Nephron progenitor cell (in vitro differentiated cells): Measurements from ENCODE around the gene PTX4.
"Not testable (repeated sequence)": the region's sequence is repeated elsewhere in the genome, so short reads cannot be mapped to it uniquely, and the experiment has no call there.

Experiments used
- DNase-seq: peaks from one replicate; pipeline ENCODE4 v3.0.0; 2021
- H3K27ac Mint-ChIP-seq: 2 replicates; pipeline ENCODE4 v1.8.0; 2021; ENCODE audit warnings: mild to moderate bottlenecking, moderate library complexity, mixed read lengths
- H3K27me3 Mint-ChIP-seq: 2 replicates; pipeline ENCODE4 v1.8.0; 2021; ENCODE audit warnings: mild to moderate bottlenecking, low read depth, mixed read lengths; ENCODE audit not compliant: poor library complexity
- H3K36me3 Mint-ChIP-seq: 2 replicates; pipeline ENCODE4 v1.8.0; 2021; ENCODE audit warnings: low read depth, mixed read lengths
- H3K4me1 Mint-ChIP-seq: 2 replicates; pipeline ENCODE4 v1.8.0; 2021; ENCODE audit warnings: mixed read lengths
- H3K4me3 Mint-ChIP-seq: 2 replicates; pipeline ENCODE4 v1.8.0; 2021; ENCODE audit warnings: mild to moderate bottlenecking, moderate library complexity, mixed read lengths
- H3K9me3 Mint-ChIP-seq: 2 replicates; pipeline ENCODE4 v1.8.0; 2021; ENCODE audit warnings: mild to moderate bottlenecking, moderate library complexity, mixed read lengths
- TF ChIP-seq, protein P1 (sequence below): fragments of 200-600 bp; sonication (generic); IDR thresholded peaks from 2 replicates; pipeline ENCODE4 v1.5.0; 2021; ENCODE audit warnings: antibody characterized with exemption

PTX4 gene

DNA sequence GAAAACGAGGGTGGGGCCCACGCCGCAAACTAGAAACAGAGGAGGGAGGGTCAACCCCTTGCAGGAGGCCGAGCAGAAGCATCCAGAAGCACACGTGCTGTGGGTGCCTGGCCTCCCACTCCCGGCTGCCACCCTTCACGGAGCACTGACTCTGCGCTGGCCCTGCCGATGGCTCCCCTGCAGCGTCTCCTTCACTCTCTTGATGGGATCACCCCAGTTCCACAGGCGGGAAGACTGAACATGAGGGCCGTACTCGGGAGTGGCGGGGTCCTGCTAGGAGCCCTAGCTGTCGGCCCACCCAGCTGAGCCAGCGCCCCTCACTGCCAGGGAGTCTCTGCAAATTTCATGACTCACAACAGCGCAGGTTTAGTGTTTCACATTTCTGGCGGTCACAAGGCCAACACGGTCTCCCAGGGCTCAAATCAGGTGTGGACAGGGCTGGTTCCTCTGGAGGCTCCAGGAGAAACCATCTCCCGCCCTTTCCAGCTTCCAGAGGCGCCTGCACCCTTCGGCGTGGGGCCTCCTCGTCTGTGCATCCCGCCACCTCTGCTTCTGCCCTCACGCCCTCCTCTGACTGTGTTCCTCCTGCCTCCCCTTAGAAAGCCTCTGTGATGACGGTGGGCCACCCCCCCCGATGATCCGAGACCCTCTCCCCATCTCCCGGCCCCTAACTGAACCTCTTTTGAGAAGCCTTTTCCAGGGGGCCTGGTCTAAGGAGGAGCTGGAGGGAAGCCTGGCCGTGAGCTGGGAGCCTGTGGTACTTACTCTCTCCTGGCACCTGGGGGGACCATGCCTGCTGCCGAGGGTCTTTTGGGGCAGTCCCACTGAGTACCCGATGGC lies 2.0 kb downstream of the PTX4 start:
- Mint-ChIP-seq H3K9me3 (no peaks in the 10 kb centered on the region), H3K27me3 (peaks cover 52% of the 10 kb centered on the region), H3K36me3 (no peaks in the 10 kb centered on the region), H3K27ac (no peak overlapping the region), H3K4me3 (no peak overlapping the region), H3K4me1 (no peaks in the 10 kb centered on the region)
- TF ChIP-seq, protein P1, sequence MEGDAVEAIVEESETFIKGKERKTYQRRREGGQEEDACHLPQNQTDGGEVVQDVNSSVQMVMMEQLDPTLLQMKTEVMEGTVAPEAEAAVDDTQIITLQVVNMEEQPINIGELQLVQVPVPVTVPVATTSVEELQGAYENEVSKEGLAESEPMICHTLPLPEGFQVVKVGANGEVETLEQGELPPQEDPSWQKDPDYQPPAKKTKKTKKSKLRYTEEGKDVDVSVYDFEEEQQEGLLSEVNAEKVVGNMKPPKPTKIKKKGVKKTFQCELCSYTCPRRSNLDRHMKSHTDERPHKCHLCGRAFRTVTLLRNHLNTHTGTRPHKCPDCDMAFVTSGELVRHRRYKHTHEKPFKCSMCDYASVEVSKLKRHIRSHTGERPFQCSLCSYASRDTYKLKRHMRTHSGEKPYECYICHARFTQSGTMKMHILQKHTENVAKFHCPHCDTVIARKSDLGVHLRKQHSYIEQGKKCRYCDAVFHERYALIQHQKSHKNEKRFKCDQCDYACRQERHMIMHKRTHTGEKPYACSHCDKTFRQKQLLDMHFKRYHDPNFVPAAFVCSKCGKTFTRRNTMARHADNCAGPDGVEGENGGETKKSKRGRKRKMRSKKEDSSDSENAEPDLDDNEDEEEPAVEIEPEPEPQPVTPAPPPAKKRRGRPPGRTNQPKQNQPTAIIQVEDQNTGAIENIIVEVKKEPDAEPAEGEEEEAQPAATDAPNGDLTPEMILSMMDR = no peak
- no peak for DNase-seq

DNA sequence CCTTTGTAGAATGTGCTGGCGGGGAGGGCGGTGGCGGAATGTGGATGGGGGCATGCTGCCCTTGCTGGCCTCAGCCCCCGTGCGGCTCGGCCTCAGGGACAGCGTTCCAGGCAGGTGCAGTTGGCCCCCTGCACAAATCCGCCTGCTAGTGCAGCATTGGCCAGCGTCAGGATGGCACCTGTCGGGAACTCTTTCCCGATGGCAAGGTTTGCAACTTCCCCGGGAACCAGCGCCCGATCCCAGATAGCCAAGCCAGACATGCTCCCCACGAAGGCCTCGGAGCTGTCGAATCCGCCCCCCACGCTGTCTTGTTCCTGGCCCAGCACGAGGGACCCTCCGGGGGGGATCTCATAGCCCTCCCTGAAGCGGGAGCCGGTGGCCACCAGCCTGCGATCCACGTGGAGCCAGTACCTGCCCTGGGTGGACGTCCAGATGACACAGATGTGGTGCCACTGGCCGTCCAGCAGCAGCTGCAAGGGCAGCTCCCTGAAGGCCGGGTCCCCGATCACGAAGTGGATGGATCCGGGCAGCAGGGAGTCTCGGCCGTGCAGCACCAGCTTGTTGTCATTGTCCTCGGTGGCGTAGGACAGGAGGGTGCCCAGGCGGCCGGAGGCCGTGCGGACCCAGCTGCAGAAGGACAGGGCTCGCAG lies 2.8 kb downstream of the PTX4 start:
- H3K4me1 Mint-ChIP-seq = no peaks in the 10 kb centered on the region
- H3K27ac Mint-ChIP-seq = no peak overlapping the region
- H3K9me3 Mint-ChIP-seq = no peaks in the 10 kb centered on the region
- H3K4me3 Mint-ChIP-seq = no peak overlapping the region
- TF ChIP-seq, protein P1 = no peak
- no peak for DNase-seq
- peaks cover 59% of the 10 kb centered on the region for H3K27me3 Mint-ChIP-seq
- no peaks in the 10 kb centered on the region for H3K36me3 Mint-ChIP-seq

DNA sequence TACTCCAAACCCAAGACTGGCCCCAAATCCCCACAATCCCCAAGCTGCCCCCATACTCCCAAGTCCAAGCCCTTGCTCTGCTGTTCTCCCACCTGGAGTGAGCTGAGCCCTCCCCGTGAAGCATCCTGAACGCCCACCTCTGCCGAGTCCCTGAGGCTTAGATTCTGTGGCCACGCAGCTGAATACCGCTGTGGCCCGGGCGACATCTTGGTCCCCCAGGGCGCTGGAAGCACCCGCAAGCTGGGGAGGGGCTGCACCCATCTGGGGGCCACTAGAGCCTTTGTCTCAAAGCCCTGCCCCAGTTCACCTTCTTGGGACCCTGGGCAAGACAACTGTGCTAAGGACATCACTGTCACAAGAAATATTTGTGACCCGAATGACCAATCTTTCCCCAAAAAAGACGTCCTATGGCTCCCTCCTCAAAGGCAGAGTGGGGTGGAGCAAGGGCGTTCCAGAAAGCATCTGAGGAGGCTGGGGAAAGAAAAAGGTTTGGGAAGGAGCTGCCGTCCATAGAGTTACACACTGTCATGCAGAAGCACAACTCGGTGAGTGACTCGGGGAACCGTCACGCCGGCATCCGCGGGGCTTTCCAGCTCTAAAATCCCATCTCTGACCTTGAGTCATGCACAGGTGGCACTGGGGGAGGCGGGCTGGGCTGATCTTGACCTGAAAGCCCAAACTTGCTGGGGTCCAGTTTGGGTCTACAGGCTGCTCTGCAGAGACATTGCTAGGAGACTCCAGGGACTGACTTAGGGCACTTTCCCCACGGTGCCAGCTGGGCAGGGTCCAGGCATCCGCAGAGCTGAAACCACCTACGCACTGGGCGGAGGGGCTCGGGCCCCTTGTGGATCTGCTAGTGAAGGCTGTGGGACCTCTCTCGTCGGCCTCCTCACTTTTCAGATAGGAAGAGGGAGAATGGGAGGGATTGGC lies 6.6 kb downstream of the PTX4 start:
- Mint-ChIP-seq H3K4me3 (no peak overlapping the region), H3K36me3 (no peaks in the 10 kb centered on the region), H3K27me3 (peaks cover 59% of the 10 kb centered on the region), H3K9me3 (peaks cover 17% of the 10 kb centered on the region), H3K27ac (no peak overlapping the region), H3K4me1 (no peaks in the 10 kb centered on the region)
- DNase-seq = no peak
- TF ChIP-seq, protein P1 = no peak

DNA sequence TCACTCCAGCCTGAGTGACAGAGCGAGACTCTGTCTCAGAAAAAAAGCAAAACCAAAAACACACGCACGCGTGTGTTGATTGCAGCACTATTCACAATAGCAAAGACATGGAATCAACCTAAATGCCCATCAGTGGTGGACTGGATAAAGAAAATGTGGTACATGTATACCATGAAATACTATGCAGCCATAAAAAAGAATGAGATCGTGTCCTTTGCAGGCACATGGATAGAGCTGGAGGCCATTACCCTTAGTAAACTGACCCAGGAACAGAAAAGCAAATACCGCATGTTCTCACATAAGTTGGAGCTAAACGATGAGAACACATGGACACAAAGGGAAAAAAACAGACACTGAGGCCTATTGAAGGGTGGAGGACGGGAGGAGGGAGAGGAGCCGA lies 9.8 kb downstream of the PTX4 start:
- not testable (repeated sequence) for H3K4me1 Mint-ChIP-seq, H3K36me3 Mint-ChIP-seq
- peaks cover 31% of the 10 kb centered on the region for H3K9me3 Mint-ChIP-seq

DNA sequence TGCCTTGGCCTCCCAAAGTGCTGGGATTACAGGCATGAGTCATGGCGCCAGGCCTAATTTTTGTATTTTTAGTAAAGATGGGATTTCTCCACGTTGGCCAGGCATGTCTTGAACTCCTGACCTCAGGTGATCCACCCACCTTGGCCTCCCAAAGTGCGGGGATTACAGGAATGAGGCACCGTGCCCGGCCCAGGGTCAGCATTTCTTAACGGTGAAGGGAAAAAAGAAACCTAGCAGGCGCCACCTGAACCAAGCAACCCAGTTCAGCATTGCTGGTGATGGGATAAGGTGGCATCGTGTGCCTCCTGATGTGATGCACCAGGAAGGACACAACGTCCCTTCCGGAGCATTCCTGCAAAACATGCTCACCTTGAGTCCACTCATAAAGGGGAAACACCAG lies 11.7 kb downstream of the PTX4 start:
- TF ChIP-seq, protein P1 = no peak
- Mint-ChIP-seq H3K4me1 (peaks cover 21% of the 10 kb centered on the region), H3K27ac (no peak overlapping the region), H3K4me3 (no peak overlapping the region), H3K9me3 (peaks cover 31% of the 10 kb centered on the region), H3K36me3 (peaks cover 8% of the 10 kb centered on the region), H3K27me3 (peaks cover 22% of the 10 kb centered on the region)
- no peak for DNase-seq

More for the DNA sequence above, 9.8 kb downstream of the PTX4 start:
- Mint-ChIP-seq H3K27ac (peak overlapping the region; percentile 34), H3K27me3 (peaks cover 38% of the 10 kb centered on the region)
- not testable (repeated sequence) for DNase-seq, H3K4me3 Mint-ChIP-seq
